ENCODE data around the gene ZNF683. TPM values are rescaled to one million over a fixed set of nuclear protein-coding genes. Genes with fewer than 3 reads are reported as not detected.

ZNF683 gene
- total and polyA plus RNA-seq, 10 of the 15 experiments (the other 5 are each of a cell fraction or from before 2014, with no cell fraction given): not detected

DNA sequence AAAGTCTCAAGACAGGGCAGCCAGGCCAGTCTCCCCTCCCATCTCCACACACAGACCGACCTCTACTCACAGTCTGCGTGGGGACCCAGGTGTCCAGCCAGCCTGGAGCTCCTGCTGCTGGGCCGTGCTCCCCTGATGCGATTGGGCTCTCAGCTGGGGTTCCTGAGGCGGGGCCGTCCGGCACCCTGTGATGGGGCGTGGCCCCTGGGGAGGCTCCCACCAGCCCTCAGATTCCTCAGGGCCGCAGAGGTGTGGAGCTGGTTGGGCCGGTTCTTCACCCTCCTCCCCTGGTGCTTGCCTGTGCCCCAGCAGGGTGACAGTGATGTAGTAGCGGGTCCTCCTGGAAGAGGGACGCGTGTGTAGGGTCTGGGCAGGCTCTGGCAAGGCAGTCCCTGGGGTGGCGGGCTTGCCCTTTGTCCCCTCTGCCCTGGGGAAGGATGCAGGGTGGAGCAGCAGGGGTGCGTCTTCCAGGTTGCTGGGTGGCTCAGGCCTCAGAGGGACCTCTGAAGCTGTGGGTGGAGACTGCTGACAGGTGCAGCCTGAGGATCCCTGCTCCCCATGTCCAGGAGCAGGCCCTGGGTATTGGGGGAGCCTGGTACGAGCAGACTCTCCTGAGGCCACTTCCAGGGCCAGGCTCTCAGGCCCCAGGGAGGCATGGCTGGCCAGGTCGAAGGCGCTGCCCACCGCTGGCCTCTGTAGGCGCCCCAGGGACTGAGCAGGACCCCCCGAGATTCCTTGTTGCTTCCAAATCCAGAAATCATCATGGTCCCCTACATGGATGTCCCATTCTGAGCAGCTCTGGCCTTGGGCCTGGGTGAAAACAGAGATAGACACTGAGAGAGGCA is 18.4 kb downstream of the ZNF683 start, which contains the start of gene CRYBG2:
Gene CRYBG2 (minus strand): TSS at position 155 of the 845 bp plus-strand sequence. CDS start 7,473 bp downstream, outside the sequence.
- ATAC-seq (no peak), FAIRE-seq (no peak), DNase-seq (ENCODE audit: low read depth, low spot score) (no peak)
- no peak within 1 kb of the TSS for H3K9ac ChIP-seq (ENCODE audit: control insufficient read depth, insufficient read depth, low read length)
- TF ChIP-seq, protein P1, sequence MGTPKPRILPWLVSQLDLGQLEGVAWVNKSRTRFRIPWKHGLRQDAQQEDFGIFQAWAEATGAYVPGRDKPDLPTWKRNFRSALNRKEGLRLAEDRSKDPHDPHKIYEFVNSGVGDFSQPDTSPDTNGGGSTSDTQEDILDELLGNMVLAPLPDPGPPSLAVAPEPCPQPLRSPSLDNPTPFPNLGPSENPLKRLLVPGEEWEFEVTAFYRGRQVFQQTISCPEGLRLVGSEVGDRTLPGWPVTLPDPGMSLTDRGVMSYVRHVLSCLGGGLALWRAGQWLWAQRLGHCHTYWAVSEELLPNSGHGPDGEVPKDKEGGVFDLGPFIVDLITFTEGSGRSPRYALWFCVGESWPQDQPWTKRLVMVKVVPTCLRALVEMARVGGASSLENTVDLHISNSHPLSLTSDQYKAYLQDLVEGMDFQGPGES (IDR thresholded peaks at IDR 0.05): no peak
- TF ChIP-seq, protein P2, sequence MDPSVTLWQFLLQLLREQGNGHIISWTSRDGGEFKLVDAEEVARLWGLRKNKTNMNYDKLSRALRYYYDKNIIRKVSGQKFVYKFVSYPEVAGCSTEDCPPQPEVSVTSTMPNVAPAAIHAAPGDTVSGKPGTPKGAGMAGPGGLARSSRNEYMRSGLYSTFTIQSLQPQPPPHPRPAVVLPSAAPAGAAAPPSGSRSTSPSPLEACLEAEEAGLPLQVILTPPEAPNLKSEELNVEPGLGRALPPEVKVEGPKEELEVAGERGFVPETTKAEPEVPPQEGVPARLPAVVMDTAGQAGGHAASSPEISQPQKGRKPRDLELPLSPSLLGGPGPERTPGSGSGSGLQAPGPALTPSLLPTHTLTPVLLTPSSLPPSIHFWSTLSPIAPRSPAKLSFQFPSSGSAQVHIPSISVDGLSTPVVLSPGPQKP (IDR thresholded peaks at IDR 0.05; ENCODE audit: low read depth, low read length): no peak
- TF ChIP-seq NFIC (IDR thresholded peaks at IDR 0.05; ENCODE audit: low read depth, low read length): no peak
- TF ChIP-seq, protein P3, sequence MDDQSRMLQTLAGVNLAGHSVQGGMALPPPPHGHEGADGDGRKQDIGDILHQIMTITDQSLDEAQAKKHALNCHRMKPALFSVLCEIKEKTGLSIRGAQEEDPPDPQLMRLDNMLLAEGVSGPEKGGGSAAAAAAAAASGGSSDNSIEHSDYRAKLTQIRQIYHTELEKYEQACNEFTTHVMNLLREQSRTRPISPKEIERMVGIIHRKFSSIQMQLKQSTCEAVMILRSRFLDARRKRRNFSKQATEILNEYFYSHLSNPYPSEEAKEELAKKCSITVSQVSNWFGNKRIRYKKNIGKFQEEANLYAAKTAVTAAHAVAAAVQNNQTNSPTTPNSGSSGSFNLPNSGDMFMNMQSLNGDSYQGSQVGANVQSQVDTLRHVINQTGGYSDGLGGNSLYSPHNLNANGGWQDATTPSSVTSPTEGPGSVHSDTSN (IDR thresholded peaks at IDR 0.05; ENCODE audit: insufficient replicate concordance, low read depth, low read length): no peak
- no peak for TF ChIP-seq EED (IDR thresholded peaks at IDR 0.05; ENCODE audit: low read depth)
- TF ChIP-seq DPF2 (IDR thresholded peaks at IDR 0.05): no peak
- TF ChIP-seq RUNX3 (IDR thresholded peaks at IDR 0.05; ENCODE audit: low read length): no peak
- TF ChIP-seq, protein P4, sequence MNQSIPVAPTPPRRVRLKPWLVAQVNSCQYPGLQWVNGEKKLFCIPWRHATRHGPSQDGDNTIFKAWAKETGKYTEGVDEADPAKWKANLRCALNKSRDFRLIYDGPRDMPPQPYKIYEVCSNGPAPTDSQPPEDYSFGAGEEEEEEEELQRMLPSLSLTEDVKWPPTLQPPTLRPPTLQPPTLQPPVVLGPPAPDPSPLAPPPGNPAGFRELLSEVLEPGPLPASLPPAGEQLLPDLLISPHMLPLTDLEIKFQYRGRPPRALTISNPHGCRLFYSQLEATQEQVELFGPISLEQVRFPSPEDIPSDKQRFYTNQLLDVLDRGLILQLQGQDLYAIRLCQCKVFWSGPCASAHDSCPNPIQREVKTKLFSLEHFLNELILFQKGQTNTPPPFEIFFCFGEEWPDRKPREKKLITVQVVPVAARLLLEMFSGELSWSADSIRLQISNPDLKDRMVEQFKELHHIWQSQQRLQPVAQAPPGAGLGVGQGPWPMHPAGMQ (IDR thresholded peaks at IDR 0.05; ENCODE audit: borderline replicate concordance): no peak
- WGBS (ENCODE audit: insufficient coverage, insufficient replicate concordance, low lambda C conversion rate, missing lambda C conversion rate): 22% methylated on average over 21 of the region's 21 CpGs
- BruUV-seq (replicated peaks): no TSS peak
- H3K4me2 ChIP-seq (ENCODE audit: control insufficient read depth, insufficient read depth): no peak within 1 kb of the TSS
- intact Hi-C loops (cut with micrococcal nuclease; ENCODE audit: unreplicated experiment) (no loop called here), in situ Hi-C loops (cut with MboI) (no loop called here)
- SMC1A ChIA-PET (ENCODE audit: uncharacterized antibody, unreplicated experiment): interaction anchor here (1.6 kb wide), 1 partner anchor 69 kb away, joined by 3 read pairs; no protein-coding TSS in a partner anchor
- H3K9me3 ChIP-seq (replicated peaks; ENCODE audit: control insufficient read depth, insufficient read depth, low read length): no peaks in the 10 kb centered on the region
- POLR2A ChIA-PET: no interaction called here
- H3K4me3 ChIP-seq: no peak within 1 kb of the TSS
- H3K36me3 ChIP-seq (ENCODE audit: control insufficient read depth in 2 of 2, insufficient read depth in 2 of 2, low read length in 1 of 2): no peaks in the 10 kb centered on the region
- no peak within 1 kb of the TSS for H3K27ac ChIP-seq (ENCODE audit: control insufficient read depth, insufficient read depth)
- RAD21 ChIA-PET (ENCODE audit: unreplicated experiment): no interaction called here
- H3K27me3 ChIP-seq (replicated peaks in 1 of 2; ENCODE audit: control insufficient read depth in 2 of 2, insufficient read depth in 2 of 2, low read length in 1 of 2): peaks cover 0 to 2% of the 10 kb centered on the region in 2 experiments; a peak in 3 of 4 replicates
- H2AFZ ChIP-seq (ENCODE audit: control insufficient read depth, low read depth, low read length): no peak within 1 kb of the TSS
- no peaks in the 10 kb centered on the region for H3K4me1 ChIP-seq (ENCODE audit: control insufficient read depth, insufficient read depth, low read length)
- no peaks in the 10 kb centered on the region for H3K79me2 ChIP-seq (ENCODE audit: control insufficient read depth, insufficient read depth, low read length)
- CTCF ChIA-PET: interaction anchor here (0.8 to 1.5 kb wide), 2 partner anchors 32 to 63 kb away, joined by 3 to 5 read pairs; no protein-coding TSS in a partner anchor
- H4K20me1 ChIP-seq (ENCODE audit: control insufficient read depth, insufficient read depth): no peaks in the 10 kb centered on the region
